Smooth muscle cell (in vitro differentiated cells): ENCODE data around the gene KRT81. TPM values are rescaled to one million over a fixed set of nuclear protein-coding genes. Genes with fewer than 3 reads are reported as not detected.

Source experiments
- DNase-seq: peaks from one replicate; lab custom pipeline; 2025; ENCODE audit not compliant: unreplicated experiment; lab: John Stamatoyannopoulos, UW
- H2AFZ ChIP-seq: fragments of 200-600 bp; sonication (generic); 2 replicates; pipeline ENCODE4 v1.6.0; 2016; ENCODE audit warnings: antibody characterized with exemption, low read depth, mild to moderate bottlenecking
- H3F3A ChIP-seq: fragments of 200-600 bp; sonication (generic); 2 replicates; pipeline ENCODE4 v1.6.0; 2017; ENCODE audit warnings: antibody characterized with exemption, low read depth
- H3K27ac ChIP-seq: fragments of 200-600 bp; sonication (generic); 2 replicates; pipeline ENCODE4 v1.5.1; 2016; ENCODE audit warnings: low read depth, mild to moderate bottlenecking
- H3K27me3 ChIP-seq: fragments of 200-600 bp; sonication (generic); 2 replicates; pipeline ENCODE4 v1.6.1; 2016; ENCODE audit warnings: low read depth, mild to moderate bottlenecking
- H3K36me3 ChIP-seq: fragments of 200-600 bp; sonication (generic); 2 replicates; pipeline ENCODE4 v1.5.1; 2016; ENCODE audit warnings: low read depth
- H3K4me1 ChIP-seq: fragments of 200-600 bp; sonication (generic); 2 replicates; pipeline ENCODE4 v1.5.1; 2016; ENCODE audit warnings: low read depth
- H3K4me2 ChIP-seq: fragments of 200-600 bp; sonication (generic); 2 replicates; pipeline ENCODE4 v1.6.0; 2016; ENCODE audit warnings: mild to moderate bottlenecking
- H3K4me3 ChIP-seq: fragments of 200-600 bp; sonication (generic); 2 replicates; pipeline ENCODE4 v1.5.1; 2016; ENCODE audit warnings: mild to moderate bottlenecking
- H3K79me2 ChIP-seq: fragments of 200-600 bp; sonication (generic); 2 replicates; pipeline ENCODE4 v1.6.0; 2016; ENCODE audit warnings: low read depth, mild to moderate bottlenecking
- H3K9ac ChIP-seq: fragments of 200-600 bp; sonication (generic); 2 replicates; pipeline ENCODE4 v1.6.0; 2016; ENCODE audit warnings: low read depth
- H3K9me3 ChIP-seq: fragments of 200-600 bp; sonication (generic); replicated peaks from 2 replicates; pipeline ENCODE4 v1.5.1; 2016; ENCODE audit warnings: low read depth
- H4K20me1 ChIP-seq: fragments of 200-600 bp; sonication (generic); 2 replicates; pipeline ENCODE4 v1.6.0; 2016; ENCODE audit warnings: low read depth
- WGBS: methylation state at CpG from one replicate; pipeline ENCODE4 v1.1.7; 2016; ENCODE audit warnings: low lambda C conversion rate; 5-methylcytosine and 5-hydroxymethylcytosine counted together
- polyA plus RNA-seq: library from polyadenylated mRNA; unstranded; fragments of >200 nt; fragmentation: Nextera tagmentation; extraction: Ambion mirVana; gene quantifications from 2 replicates; pipeline ENCODE4 v1.2.1, GENCODE V29; 2016
- total RNA-seq: library from RNA; depleted of rRNA; stranded (reverse); fragments of >200 nt; gene quantifications from 2 replicates; pipeline ENCODE4 v1.2.3, GENCODE V29; 2014
- TF ChIP-seq, protein P1 (sequence below): fragments of 200-600 bp; sonication (generic); IDR thresholded peaks from 2 replicates; pipeline ENCODE4 v1.5.1; 2017; ENCODE audit warnings: borderline replicate concordance, mild to moderate bottlenecking, antibody characterized with exemption; ENCODE audit not compliant: insufficient read depth, poor library complexity, severe bottlenecking

Gene KRT81
- total and polyA plus RNA-seq, 2 experiments from 2014 or later, result 0.49 to 1.4 TPM

DNA sequence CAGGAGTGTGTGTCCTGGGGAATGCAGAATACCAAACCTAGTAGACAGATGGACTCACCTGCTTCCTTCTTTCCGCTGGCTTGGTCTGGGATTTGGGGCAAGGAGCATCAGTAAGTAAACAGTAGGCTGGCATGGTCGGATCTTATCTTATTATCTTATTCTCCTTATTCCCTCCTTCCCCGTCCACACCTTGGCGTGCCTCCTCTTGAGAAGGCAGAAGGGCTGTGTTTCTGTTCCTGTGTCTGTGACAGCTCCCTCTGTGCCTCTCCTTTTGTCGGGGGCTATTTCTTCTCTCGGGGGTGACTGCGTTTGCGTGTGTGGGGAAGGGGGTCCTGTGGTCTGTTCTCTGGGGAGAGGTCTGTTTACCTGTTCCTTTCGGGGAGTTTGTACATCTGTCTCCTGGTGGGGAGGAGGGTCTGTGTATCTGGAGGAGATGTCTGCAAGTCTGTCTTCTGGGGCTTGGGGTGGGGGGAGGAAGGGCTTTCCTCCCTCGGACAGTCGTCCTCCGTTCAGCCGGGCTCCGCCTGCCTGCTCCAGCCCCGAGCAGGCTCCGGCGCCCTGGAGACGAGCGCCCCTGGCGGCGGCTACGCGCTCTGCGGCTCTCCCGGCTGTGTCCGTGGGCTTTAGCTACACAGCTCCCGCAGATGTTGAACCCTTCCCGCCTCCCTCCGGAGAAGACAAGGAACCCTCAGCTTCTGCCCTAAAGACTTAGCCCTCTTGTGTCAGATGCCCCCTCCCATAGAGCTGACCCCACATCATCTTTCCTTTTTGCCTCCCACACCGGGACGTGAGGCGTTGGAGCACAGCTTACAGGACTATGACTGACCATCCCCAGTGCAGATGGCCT, 12.5 kb downstream of the KRT81 start:
- peak overlapping the region; percentile 45 for H3K4me3 ChIP-seq
- H2AFZ ChIP-seq, result no peak overlapping the region
- TF ChIP-seq, protein P1, sequence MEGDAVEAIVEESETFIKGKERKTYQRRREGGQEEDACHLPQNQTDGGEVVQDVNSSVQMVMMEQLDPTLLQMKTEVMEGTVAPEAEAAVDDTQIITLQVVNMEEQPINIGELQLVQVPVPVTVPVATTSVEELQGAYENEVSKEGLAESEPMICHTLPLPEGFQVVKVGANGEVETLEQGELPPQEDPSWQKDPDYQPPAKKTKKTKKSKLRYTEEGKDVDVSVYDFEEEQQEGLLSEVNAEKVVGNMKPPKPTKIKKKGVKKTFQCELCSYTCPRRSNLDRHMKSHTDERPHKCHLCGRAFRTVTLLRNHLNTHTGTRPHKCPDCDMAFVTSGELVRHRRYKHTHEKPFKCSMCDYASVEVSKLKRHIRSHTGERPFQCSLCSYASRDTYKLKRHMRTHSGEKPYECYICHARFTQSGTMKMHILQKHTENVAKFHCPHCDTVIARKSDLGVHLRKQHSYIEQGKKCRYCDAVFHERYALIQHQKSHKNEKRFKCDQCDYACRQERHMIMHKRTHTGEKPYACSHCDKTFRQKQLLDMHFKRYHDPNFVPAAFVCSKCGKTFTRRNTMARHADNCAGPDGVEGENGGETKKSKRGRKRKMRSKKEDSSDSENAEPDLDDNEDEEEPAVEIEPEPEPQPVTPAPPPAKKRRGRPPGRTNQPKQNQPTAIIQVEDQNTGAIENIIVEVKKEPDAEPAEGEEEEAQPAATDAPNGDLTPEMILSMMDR, result peak; percentile 93
- no peaks in the 10 kb centered on the region for H3K9me3 ChIP-seq
- peak; percentile 42 for DNase-seq
- peak overlapping the region; percentile 73 for H3K4me2 ChIP-seq
- H3K4me1 ChIP-seq, result peaks cover 23% of the 10 kb centered on the region
- H3K27ac ChIP-seq, result peak overlapping the region; percentile 87
- peak overlapping the region; percentile 40 for H3K9ac ChIP-seq
- H3K79me2 ChIP-seq, result no peaks in the 10 kb centered on the region
- H3K36me3 ChIP-seq, result no peaks in the 10 kb centered on the region
- H3F3A ChIP-seq, result peaks cover 10% of the 10 kb centered on the region
- no peaks in the 10 kb centered on the region for H4K20me1 ChIP-seq
- H3K27me3 ChIP-seq, result peaks cover 20% of the 10 kb centered on the region
- WGBS, result 43% methylated on average over 17 of the region's 32 CpGs

DNA sequence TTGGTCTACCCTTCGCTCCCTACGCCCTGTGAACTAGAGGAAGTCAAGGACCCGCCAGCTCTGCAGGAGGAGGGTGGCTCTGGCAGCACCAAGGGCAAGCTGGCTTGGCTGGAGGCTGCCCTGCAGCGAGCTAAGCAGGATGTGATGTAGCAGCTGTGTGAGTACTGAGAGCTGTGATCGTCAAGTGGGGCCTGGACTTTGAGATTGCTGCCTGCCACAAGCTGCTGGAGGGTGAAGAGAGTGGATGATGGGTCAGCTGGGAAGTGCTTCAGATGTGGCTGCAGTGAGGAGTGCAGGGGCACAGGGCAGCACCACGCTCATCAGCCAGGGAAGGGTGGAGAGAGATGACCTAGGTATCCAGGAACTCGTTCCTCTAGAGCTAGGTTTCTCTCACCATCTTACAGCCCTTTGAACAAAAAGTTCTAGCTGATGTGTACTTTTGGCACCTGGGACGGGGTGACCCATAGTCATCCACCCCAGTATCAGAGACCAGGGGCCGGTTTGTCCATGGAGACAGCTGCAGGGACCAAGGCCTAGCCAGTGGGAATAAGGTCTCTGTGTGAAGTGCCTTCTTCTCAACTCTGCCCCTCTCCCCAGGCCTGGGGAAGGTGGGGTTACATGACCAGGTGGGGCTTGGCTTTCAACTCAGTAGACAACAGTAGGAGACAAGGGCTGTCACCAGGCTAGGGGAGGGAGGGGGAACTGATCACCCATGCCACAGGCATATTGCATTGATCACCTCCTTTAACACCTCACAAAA, 13.7 kb downstream of the KRT81 start:
- no peak overlapping the region for H3K9ac ChIP-seq
- H3K4me2 ChIP-seq, result no peak overlapping the region
- H3F3A ChIP-seq, result peaks cover 10% of the 10 kb centered on the region
- no peaks in the 10 kb centered on the region for H4K20me1 ChIP-seq
- DNase-seq, result no peak
- H3K4me3 ChIP-seq, result no peak overlapping the region
- no peaks in the 10 kb centered on the region for H3K36me3 ChIP-seq
- WGBS, result 90% methylated on average over 8 of the region's 9 CpGs
- H3K27ac ChIP-seq, result no peak overlapping the region
- no peaks in the 10 kb centered on the region for H3K9me3 ChIP-seq
- H3K79me2 ChIP-seq, result no peaks in the 10 kb centered on the region
- H3K4me1 ChIP-seq, result peaks cover 23% of the 10 kb centered on the region
- H2AFZ ChIP-seq, result no peak overlapping the region
- H3K27me3 ChIP-seq, result peaks cover 31% of the 10 kb centered on the region
- TF ChIP-seq, protein P1, result no peak

DNA sequence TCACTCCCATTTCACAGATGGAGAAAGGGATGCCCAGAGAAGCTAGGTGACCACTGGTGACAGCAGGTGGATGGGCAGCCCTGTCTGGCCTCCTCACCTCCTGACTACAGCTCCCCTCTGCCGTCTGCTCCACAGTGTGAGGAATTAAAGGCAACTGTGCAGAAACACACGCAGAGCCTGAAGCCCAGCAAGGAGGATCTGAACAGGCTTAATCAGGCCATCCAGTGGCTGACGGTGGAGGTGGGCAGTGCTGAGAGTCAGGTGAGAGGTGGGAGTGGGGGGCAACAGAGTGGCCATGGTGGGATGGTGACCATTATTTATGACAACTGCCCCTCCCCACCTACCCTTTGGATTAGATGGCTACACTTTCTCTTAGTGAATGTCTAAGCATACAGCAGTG, 15.6 kb downstream of the KRT81 start:
- DNase-seq, result no peak
- Histone ChIP-seq H4K20me1 (no peaks in the 10 kb centered on the region), H3K27me3 (peaks cover 51% of the 10 kb centered on the region), H3K4me3 (no peak overlapping the region), H3K4me2 (no peak overlapping the region), H3K27ac (no peak overlapping the region), H3F3A (peaks cover 9% of the 10 kb centered on the region), H3K9ac (no peak overlapping the region), H3K36me3 (no peaks in the 10 kb centered on the region), H3K79me2 (no peaks in the 10 kb centered on the region), H3K9me3 (no peaks in the 10 kb centered on the region), H3K4me1 (peaks cover 16% of the 10 kb centered on the region), H2AFZ (no peak overlapping the region)
- TF ChIP-seq, protein P1, result no peak
- 81% methylated on average over 3 of the region's 3 CpGs for WGBS
